HL-60 (cell line): Measurements from ENCODE around the gene SSPN.

Experiments used
- DNase-seq, 2 experiments: peaks; one replicate each; pipeline ENCODE4 v3.0.0-alpha.2; 2010 to 2020; ENCODE audit warnings: low read depth in 1 of 2, low spot score in 1 of 2
- H3K27ac ChIP-seq: fragments of 250-450 bp; sonication (Bioruptor Pico); replicated peaks from 2 replicates; pipeline ENCODE4 v1.5.1; 2020; ENCODE audit warnings: mild to moderate bottlenecking, moderate library complexity
- H3K27me3 ChIP-seq: fragments of 250-450 bp; sonication (Bioruptor Pico); 2 replicates; pipeline ENCODE4 v1.5.1; 2021; ENCODE audit warnings: mild to moderate bottlenecking, moderate library complexity; ENCODE audit not compliant: insufficient read depth, poor library complexity, severe bottlenecking
- H3K4me3 ChIP-seq: replicated peaks from 2 replicates; pipeline ENCODE4 v1.5.1; 2011; ENCODE audit warnings: mild to moderate bottlenecking, control low read depth, low read length; ENCODE audit not compliant: insufficient read depth
- GABPA ChIP-seq: IDR thresholded peaks from 2 replicates; pipeline ENCODE4 v1.6.1; 2012; ENCODE audit warnings: low read depth
- POLR2AphosphoS5 ChIP-seq: IDR thresholded peaks from 2 replicates; pipeline ENCODE4 v1.6.1; 2012; ENCODE audit warnings: low read depth
- SPI1 ChIP-seq: IDR thresholded peaks from 2 replicates; pipeline ENCODE4 v1.6.1; 2012; ENCODE audit warnings: low read depth, mild to moderate bottlenecking, borderline replicate concordance
- long read RNA-seq: library from polyadenylated mRNA; unstranded; transcript quantifications from one replicate; pipeline ENCODE4 v2.0.0, GENCODE V29; 2020
- TF ChIP-seq, protein P1 (sequence below): IDR thresholded peaks from 2 replicates; pipeline ENCODE4 v1.6.1; 2012; ENCODE audit warnings: low read depth; ENCODE audit not compliant: insufficient replicate concordance
- TF ChIP-seq, protein P2 (sequence below): IDR thresholded peaks from one replicate; pipeline ENCODE4 v1.5.1; 2011; ENCODE audit warnings: low read length, control low read depth, inconsistent platforms; ENCODE audit not compliant: insufficient read depth

The SSPN gene, protein sequence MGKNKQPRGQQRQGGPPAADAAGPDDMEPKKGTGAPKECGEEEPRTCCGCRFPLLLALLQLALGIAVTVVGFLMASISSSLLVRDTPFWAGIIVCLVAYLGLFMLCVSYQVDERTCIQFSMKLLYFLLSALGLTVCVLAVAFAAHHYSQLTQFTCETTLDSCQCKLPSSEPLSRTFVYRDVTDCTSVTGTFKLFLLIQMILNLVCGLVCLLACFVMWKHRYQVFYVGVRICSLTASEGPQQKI
- long read RNA-seq: 0 reads

DNA sequence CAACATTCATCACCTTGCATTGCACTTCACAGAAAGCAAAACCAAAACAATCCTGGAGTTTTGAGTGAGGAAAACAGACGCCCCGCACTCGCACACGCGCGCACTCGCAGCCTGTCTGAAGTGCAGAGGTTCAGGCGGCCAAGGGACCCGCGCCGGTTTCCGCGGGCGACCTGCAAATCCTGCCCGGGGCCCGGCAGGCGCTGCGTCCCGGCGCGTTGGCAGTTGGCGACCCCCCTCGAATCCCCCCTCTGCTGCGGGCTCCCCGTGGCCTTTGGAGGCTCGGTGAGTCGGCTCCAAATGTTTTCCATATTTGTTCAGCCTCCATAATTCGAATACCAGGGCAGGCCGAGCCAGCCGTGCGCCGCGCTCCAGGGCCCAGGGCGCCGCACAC lies at the start of gene SSPN:
Gene SSPN, plus strand, starts transcription at position 324 of the 391 bp plus-strand sequence. CDS start 100 bp downstream, outside the sequence.
- DNase-seq: no peak
- Histone ChIP-seq H3K27ac (no peak within 1 kb of the TSS), H3K27me3 (peaks cover 12% of the 10 kb centered on the region), H3K4me3 (peak within 1 kb of the TSS; percentile 45)
- no peak for TF ChIP-seq GABPA
- TF ChIP-seq, protein P1, sequence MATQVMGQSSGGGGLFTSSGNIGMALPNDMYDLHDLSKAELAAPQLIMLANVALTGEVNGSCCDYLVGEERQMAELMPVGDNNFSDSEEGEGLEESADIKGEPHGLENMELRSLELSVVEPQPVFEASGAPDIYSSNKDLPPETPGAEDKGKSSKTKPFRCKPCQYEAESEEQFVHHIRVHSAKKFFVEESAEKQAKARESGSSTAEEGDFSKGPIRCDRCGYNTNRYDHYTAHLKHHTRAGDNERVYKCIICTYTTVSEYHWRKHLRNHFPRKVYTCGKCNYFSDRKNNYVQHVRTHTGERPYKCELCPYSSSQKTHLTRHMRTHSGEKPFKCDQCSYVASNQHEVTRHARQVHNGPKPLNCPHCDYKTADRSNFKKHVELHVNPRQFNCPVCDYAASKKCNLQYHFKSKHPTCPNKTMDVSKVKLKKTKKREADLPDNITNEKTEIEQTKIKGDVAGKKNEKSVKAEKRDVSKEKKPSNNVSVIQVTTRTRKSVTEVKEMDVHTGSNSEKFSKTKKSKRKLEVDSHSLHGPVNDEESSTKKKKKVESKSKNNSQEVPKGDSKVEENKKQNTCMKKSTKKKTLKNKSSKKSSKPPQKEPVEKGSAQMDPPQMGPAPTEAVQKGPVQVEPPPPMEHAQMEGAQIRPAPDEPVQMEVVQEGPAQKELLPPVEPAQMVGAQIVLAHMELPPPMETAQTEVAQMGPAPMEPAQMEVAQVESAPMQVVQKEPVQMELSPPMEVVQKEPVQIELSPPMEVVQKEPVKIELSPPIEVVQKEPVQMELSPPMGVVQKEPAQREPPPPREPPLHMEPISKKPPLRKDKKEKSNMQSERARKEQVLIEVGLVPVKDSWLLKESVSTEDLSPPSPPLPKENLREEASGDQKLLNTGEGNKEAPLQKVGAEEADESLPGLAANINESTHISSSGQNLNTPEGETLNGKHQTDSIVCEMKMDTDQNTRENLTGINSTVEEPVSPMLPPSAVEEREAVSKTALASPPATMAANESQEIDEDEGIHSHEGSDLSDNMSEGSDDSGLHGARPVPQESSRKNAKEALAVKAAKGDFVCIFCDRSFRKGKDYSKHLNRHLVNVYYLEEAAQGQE: no peak
- no peak for TF ChIP-seq SPI1
- no peak for TF ChIP-seq POLR2AphosphoS5
- TF ChIP-seq, protein P2, sequence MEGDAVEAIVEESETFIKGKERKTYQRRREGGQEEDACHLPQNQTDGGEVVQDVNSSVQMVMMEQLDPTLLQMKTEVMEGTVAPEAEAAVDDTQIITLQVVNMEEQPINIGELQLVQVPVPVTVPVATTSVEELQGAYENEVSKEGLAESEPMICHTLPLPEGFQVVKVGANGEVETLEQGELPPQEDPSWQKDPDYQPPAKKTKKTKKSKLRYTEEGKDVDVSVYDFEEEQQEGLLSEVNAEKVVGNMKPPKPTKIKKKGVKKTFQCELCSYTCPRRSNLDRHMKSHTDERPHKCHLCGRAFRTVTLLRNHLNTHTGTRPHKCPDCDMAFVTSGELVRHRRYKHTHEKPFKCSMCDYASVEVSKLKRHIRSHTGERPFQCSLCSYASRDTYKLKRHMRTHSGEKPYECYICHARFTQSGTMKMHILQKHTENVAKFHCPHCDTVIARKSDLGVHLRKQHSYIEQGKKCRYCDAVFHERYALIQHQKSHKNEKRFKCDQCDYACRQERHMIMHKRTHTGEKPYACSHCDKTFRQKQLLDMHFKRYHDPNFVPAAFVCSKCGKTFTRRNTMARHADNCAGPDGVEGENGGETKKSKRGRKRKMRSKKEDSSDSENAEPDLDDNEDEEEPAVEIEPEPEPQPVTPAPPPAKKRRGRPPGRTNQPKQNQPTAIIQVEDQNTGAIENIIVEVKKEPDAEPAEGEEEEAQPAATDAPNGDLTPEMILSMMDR: no peak

DNA sequence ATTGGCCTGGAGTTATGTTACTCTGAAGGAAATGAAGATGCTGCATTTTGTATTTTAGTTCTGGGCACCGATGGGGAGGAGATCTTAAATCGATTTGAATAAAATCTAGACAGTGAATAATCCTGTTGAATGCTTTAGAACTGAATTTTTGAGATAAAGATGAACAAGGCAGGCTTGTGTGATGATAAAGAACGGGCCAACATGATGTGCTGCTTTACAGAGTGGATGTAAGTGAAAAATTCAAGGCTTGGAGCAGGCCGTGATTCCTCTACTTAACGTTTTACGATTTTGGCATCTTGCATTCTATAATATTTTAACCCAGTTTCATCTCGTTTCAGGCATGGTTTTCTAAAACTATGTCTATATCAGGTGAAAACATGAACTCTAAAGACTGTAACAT lies 47.1 kb upstream of the SSPN start:
- no peaks in the 10 kb centered on the region for H3K27me3 ChIP-seq
- no peak for DNase-seq
- no peak overlapping the region for H3K27ac ChIP-seq
- TF ChIP-seq, protein P1: no peak
- TF ChIP-seq GABPA (no peak), POLR2AphosphoS5 (no peak), SPI1 (no peak)
- TF ChIP-seq, protein P2: no peak
- H3K4me3 ChIP-seq: no peak overlapping the region

DNA sequence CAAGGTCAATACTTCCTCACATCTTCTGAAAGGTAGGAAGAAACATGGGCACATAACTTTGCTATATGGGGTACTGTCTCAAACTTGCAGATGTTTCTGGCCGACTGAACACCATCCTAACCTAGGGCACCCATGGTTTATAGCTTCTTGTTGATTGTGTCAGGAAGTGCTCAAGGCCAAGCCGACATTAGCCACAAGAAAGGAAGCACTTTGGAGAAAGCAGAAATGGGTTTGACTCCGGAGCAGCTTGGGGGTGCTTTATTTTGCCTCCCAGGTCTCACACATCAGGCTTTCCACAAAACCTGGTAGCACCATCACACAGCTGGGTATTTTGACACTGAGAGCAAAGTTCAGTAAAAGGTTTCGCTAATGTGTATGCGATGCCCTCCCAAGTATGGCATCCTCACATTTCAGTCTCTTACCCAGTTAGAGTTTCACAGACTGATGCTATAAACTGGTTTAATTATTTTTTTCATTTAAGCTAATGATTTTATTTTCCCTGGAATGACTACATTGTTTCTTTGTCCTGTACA lies 45.3 kb upstream of the SSPN start:
- DNase-seq: peak in 1 of 2 experiments; percentile 61
- TF ChIP-seq, protein P1: no peak
- TF ChIP-seq, protein P2: no peak
- no peak for TF ChIP-seq POLR2AphosphoS5
- peak; percentile 78; the same call in 1 of the 2 replicates for TF ChIP-seq SPI1

More for the DNA sequence above, 45.3 kb upstream of the SSPN start:
- H3K27me3 ChIP-seq: no peaks in the 10 kb centered on the region
- H3K27ac ChIP-seq: no peak overlapping the region
- no peak overlapping the region for H3K4me3 ChIP-seq
